NB4 (cell line): Measurements from ENCODE around the gene ADH4.

Experiments used
- POLR2A ChIP-seq: IDR thresholded peaks from 2 replicates; pipeline ENCODE4 v1.6.1; 2011; ENCODE audit warnings: mild to moderate bottlenecking; ENCODE audit not compliant: insufficient read length; ENCODE audit errors: extremely low read depth
- TF ChIP-seq, protein P1 (sequence below): IDR thresholded peaks from one replicate; pipeline ENCODE4 v1.5.1; 2012; ENCODE audit warnings: low read depth, low read length
- TF ChIP-seq, protein P2 (sequence below): IDR thresholded peaks from 2 replicates; pipeline ENCODE4 v1.6.1; 2011; ENCODE audit warnings: low read depth, low read length

DNA sequence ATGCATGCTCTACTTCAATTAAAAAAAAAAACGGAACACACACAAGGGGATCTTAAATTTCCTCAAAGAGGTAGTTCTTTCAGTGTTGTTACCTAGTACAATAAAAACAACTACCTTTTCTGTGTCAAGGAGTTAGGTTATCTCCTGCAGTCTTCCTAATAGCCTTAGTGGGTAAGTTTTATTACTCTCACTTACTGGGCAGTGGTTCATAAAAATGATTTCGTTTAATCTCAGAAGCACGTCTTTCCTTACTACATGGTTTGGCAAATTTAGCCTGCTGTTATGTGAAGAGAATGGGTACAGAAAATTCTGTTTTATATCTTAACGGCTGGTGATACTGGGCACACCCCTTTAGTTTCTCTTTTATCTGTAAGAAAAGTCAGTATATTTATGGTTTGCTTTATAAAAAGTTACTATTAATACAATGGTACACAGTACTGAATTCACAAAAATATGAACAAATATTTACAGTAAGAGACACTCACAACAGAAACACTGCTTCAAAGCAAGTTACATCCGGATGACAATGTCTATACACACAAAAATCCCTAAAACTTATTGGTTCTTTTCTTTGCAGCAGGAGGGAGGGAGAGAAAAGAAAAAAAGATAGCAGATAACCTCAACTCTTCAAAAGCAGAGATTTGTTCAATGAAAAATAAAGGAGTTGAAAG lies 64.3 kb downstream of the ADH4 start:
- TF ChIP-seq, protein P1, sequence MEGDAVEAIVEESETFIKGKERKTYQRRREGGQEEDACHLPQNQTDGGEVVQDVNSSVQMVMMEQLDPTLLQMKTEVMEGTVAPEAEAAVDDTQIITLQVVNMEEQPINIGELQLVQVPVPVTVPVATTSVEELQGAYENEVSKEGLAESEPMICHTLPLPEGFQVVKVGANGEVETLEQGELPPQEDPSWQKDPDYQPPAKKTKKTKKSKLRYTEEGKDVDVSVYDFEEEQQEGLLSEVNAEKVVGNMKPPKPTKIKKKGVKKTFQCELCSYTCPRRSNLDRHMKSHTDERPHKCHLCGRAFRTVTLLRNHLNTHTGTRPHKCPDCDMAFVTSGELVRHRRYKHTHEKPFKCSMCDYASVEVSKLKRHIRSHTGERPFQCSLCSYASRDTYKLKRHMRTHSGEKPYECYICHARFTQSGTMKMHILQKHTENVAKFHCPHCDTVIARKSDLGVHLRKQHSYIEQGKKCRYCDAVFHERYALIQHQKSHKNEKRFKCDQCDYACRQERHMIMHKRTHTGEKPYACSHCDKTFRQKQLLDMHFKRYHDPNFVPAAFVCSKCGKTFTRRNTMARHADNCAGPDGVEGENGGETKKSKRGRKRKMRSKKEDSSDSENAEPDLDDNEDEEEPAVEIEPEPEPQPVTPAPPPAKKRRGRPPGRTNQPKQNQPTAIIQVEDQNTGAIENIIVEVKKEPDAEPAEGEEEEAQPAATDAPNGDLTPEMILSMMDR = no peak
- TF ChIP-seq, protein P2, sequence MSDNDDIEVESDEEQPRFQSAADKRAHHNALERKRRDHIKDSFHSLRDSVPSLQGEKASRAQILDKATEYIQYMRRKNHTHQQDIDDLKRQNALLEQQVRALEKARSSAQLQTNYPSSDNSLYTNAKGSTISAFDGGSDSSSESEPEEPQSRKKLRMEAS = no peak
- no peak for TF ChIP-seq POLR2A
